Pancreas (tissue), 10 donors: ENCODE measurements around the gene DNAH6. TPM values are rescaled to one million over a fixed set of nuclear protein-coding genes. Genes with fewer than 3 reads are reported as not detected.

Experiments used
- ATAC-seq, 4 donors: fragments of 200-7000 bp; cut with Tn5 transposase; one replicate each; pipeline versions ENCODE4 v1.8.0 to v1.9.1; 2020; ENCODE audit warnings: mild to moderate bottlenecking in 4 of 4, moderate library complexity in 4 of 4
- DNase-seq, 6 donors: peaks; one replicate each; pipeline ENCODE4 v3.0.0-alpha.2; 2020
- FAIRE-seq: peaks from 2 replicates; lab custom pipeline; 2012; peaks lifted over from hg19 to GRCh38; lab: Jason Lieb, UNC
- H3K27ac ChIP-seq, 4 donors: fragments of 200-600 bp; sonication (generic); 1 replicate in 3 of 4; 2 replicates in 1 of 4; pipeline versions ENCODE4 v1.5.0 to v1.8.0; 2020
- H3K27me3 ChIP-seq, 4 donors: fragments of 200-600 bp; one replicate each; pipeline ENCODE4 v1.8.0; 2021
- H3K36me3 ChIP-seq, 3 donors: fragments of 200-600 bp; sonication (generic) in 1 of 3; one replicate each; pipeline versions ENCODE4 v1.5.0 to v1.8.0; 2020 to 2021
- H3K4me1 ChIP-seq, 3 donors: fragments of 200-600 bp; one replicate each; pipeline ENCODE4 v1.8.0; 2021
- H3K4me3 ChIP-seq, 4 donors: fragments of 200-600 bp; sonication (generic) in 2 of 4; one replicate each; pipeline versions ENCODE4 v1.5.0 to v1.8.0; 2020 to 2021
- H3K9me3 ChIP-seq, 4 donors: fragments of 200-600 bp; one replicate each; pipeline ENCODE4 v1.8.0; 2021
- WGBS, 2 donors: extraction: QIAGEN DNeasy Blood & Tissue Kit; methylation state at CpG; one replicate each; pipeline ENCODE4 v1.1.7; 2013; 5-methylcytosine and 5-hydroxymethylcytosine counted together
- intact Hi-C, 3 donors: fragments of 100-400 bp; cut with DNase I; formaldehyde crosslinking; loops; one replicate each; pipeline versions ENCODE4 v1.11.1 to v1.14.2; 2022
- polyA plus RNA-seq, 2 donors: library from polyadenylated mRNA; stranded (reverse); fragments of 200-250 nt; gene quantifications; one replicate each; pipeline ENCODE4 v1.2.3, GENCODE V29; 2013
- total RNA-seq, 6 donors: library from RNA; stranded (reverse); fragmentation: NEBNext Ultra II Directional in 4 of 6; extraction: Animal tissue kit (Norgen Biotek cat#: 25700) in 4 of 6; gene quantifications; one replicate each; pipeline versions ENCODE4 v1.2.1 to v1.2.4, GENCODE V29; 2021 to 2023
- TF ChIP-seq, protein P1 (sequence below), 4 donors: fragments of 200-600 bp; sonication (generic) in 3 of 4; IDR thresholded peaks; one replicate each; pipeline versions ENCODE4 v1.5.0 to v1.8.0; 2021; ENCODE audit warnings: antibody characterized with exemption in 4 of 4
- donor health status: healthy with polysubstance abuse.
- donor health status: DM: no; HTN: no; CAD: no; lungs with moderate emphysema.
- donor health status: DM: no; HTN: no; CAD: no.
- donor health status: control.
- donor health status: control.
- donor health status: Bipolar disorder and iron deficiency.
- donor health status: DM: yes; HTN: yes; CAD: no.
- donor health status: DM: no; HTN: no; CAD: no.
- donor health status: DM: no; HTN: no; CAD: no.
- donor health status: DM: yes; HTN: yes; CAD: no.

Gene DNAH6
- total and polyA plus RNA-seq, 8 donors, result 0.19 to 1.6 (median 0.81) TPM

DNA sequence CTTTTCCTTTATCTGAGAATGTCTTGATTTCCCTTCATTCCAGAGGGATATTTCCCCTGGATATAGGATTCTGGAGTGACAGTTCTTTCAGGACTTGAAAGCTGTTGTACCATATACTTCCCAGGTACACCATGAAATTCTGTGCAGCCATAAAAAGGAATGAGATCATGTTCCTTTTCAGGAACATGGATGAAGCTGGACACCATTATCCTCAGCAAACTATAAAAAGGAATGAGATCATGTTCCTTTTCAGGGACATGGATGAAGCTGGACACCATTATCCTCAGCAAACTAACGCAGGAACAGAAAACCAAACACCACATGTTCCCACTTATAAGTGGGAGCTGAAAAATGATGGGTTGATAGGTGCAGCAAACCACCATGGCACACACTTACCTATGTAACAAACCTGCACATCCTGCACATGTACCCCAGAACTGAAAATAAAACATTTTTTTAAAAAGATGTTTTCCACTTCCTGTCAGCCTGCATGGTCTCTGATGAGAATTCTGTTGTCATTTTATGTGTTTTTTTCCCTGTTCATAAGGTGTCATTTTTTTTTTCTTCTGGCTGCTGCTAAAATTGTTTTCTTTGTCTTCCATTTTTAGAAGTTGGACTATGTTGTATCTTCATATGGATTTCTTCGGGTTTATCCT, 133.3 kb downstream of the DNAH6 start:
- no peak overlapping the region for H3K4me3 ChIP-seq
- intact Hi-C loops, result no loop called here
- FAIRE-seq (no peak), ATAC-seq (no peak), DNase-seq (no peak)
- H3K36me3 ChIP-seq, result no peaks in the 10 kb centered on the region
- no peaks in the 10 kb centered on the region for H3K9me3 ChIP-seq
- TF ChIP-seq, protein P1, sequence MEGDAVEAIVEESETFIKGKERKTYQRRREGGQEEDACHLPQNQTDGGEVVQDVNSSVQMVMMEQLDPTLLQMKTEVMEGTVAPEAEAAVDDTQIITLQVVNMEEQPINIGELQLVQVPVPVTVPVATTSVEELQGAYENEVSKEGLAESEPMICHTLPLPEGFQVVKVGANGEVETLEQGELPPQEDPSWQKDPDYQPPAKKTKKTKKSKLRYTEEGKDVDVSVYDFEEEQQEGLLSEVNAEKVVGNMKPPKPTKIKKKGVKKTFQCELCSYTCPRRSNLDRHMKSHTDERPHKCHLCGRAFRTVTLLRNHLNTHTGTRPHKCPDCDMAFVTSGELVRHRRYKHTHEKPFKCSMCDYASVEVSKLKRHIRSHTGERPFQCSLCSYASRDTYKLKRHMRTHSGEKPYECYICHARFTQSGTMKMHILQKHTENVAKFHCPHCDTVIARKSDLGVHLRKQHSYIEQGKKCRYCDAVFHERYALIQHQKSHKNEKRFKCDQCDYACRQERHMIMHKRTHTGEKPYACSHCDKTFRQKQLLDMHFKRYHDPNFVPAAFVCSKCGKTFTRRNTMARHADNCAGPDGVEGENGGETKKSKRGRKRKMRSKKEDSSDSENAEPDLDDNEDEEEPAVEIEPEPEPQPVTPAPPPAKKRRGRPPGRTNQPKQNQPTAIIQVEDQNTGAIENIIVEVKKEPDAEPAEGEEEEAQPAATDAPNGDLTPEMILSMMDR (IDR thresholded peaks at IDR 0.05), result no peak
- H3K27ac ChIP-seq, result no peak overlapping the region
- no peaks in the 10 kb centered on the region for H3K27me3 ChIP-seq
- 53 to 78% methylated on average over 2 of the region's 2 CpGs for WGBS, 2 donors
- H3K4me1 ChIP-seq, result no peaks in the 10 kb centered on the region

DNA sequence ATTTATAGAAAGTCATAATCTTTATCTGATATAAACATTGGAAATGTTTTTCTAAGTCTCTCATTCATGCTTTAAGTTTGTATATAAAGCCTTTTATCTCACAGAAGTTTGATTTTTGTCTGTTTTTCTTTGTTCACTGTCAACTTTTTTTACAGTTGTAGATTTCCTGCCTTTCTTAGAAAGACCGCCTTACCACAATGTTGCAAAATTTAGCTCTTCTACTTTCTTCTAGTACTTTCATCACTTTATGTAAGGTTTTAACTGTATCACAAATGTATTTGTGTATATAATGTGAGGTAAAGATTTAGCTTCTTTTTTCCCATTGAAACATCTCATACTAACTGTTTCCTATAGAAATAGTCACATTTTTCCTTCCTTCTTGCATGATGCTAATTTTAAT, 136.1 kb downstream of the DNAH6 start:
- H3K27ac ChIP-seq, result no peak overlapping the region
- H3K27me3 ChIP-seq, result no peaks in the 10 kb centered on the region
- no peak overlapping the region for H3K4me3 ChIP-seq
- intact Hi-C loops, result no loop called here
- DNase-seq (no peak), FAIRE-seq (no peak), ATAC-seq (no peak)
- TF ChIP-seq, protein P1 (IDR thresholded peaks at IDR 0.05), result no peak
- H3K36me3 ChIP-seq, result no peaks in the 10 kb centered on the region
- 83 to 96% methylated on average over 1 of the region's 1 CpG for WGBS, 2 donors
- H3K9me3 ChIP-seq, result no peaks in the 10 kb centered on the region
- no peaks in the 10 kb centered on the region for H3K4me1 ChIP-seq

DNA sequence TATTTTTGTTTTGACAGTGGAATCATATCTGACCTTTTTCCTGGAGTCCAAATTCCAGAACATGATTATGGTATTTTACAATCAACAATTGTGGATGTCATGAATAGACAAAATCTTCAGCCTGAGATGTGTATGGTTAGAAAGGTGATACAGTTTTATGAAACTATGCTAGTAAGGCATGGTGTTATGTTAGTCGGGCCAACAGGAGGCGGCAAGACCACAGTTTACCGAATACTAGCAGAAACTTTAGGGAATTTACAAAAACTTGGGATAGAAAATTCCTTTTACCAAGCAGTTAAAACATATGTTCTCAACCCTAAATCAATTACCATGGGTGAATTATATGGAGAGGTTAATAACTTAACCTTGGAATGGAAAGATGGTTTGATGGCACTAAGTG, 137.0 kb downstream of the DNAH6 start:
- no peak overlapping the region for H3K27ac ChIP-seq
- WGBS, 2 donors, result 91 to 97% methylated on average over 3 of the region's 3 CpGs
- ATAC-seq, result no peak

DNA sequence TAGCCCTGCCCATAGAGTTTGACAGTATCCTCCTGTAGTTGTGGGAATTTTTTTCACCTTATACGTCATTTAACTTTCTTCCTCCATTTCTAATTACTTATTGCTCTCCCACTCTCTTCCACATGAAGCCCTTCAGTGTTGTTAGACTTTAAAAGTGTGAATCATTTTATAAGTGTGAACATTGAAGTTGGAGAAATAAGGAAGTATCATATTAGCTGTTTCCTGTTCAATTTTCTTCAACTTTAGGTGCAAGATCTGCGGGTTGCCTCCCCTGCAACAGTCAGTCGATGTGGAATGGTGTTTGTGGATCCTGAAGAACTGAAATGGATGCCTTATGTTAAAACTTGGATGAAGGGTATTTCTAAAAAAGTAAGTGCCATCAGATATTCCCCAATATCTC, 138.1 kb downstream of the DNAH6 start:
- Histone ChIP-seq H3K27ac (no peak overlapping the region), H3K27me3 (no peaks in the 10 kb centered on the region), H3K9me3 (no peaks in the 10 kb centered on the region), H3K4me3 (no peak overlapping the region), H3K36me3 (no peaks in the 10 kb centered on the region), H3K4me1 (no peaks in the 10 kb centered on the region)
- no peak for DNase-seq
- TF ChIP-seq, protein P1 (IDR thresholded peaks at IDR 0.05), result no peak
- intact Hi-C loops, result no loop called here
- no peak for ATAC-seq
- FAIRE-seq, result no peak
- WGBS, 2 donors, result 81 to 85% methylated on average over 3 of the region's 3 CpGs

More for the DNA sequence above, 137.0 kb downstream of the DNAH6 start:
- no peaks in the 10 kb centered on the region for H3K36me3 ChIP-seq
- intact Hi-C loops, result no loop called here
- H3K27me3 ChIP-seq, result no peaks in the 10 kb centered on the region
- TF ChIP-seq, protein P1 (IDR thresholded peaks at IDR 0.05), result no peak
- no peak overlapping the region for H3K4me3 ChIP-seq
- H3K4me1 ChIP-seq, result no peaks in the 10 kb centered on the region
- FAIRE-seq (no peak), DNase-seq (no peak)
- H3K9me3 ChIP-seq, result no peaks in the 10 kb centered on the region

DNA sequence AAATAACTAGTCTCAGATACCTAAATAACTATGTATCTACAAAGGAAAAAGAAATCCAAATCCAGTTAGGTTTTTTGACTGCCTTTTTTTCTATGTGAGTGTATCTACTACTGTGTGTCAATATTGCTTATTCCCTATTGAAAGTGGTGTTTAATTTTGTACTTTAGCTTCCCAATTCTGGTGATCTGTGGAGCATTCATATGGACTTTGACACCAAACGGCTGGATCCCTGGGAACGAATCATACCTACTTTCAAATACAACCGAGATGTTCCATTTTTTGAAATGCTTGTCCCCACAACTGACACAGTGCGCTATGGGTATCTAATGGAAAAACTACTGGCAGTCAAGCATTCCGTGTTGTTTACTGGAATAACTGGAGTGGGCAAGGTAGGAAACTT, 152.8 kb downstream of the DNAH6 start:
- no peak for FAIRE-seq

More for the DNA sequence above, 152.8 kb downstream of the DNAH6 start:
- Histone ChIP-seq H3K9me3 (no peaks in the 10 kb centered on the region), H3K27me3 (no peaks in the 10 kb centered on the region), H3K27ac (no peak overlapping the region), H3K36me3 (no peaks in the 10 kb centered on the region), H3K4me3 (no peak overlapping the region), H3K4me1 (no peaks in the 10 kb centered on the region)
- TF ChIP-seq, protein P1 (IDR thresholded peaks at IDR 0.05), result no peak
- WGBS, 2 donors, result 77 to 87% methylated on average over 5 of the region's 5 CpGs
- intact Hi-C loops, result no loop called here
- ATAC-seq (no peak), DNase-seq (no peak)
